Activated naive CD8-positive, alpha-beta T cell (primary cell): Measurements from ENCODE around the gene NR2F1.

Experiments used
- H3K27ac Mint-ChIP-seq: one replicate; pipeline ENCODE4 v1.8.0; 2021; ENCODE audit warnings: mixed read lengths
- H3K27me3 Mint-ChIP-seq: one replicate; pipeline ENCODE4 v1.8.0; 2021; ENCODE audit warnings: mixed read lengths
- H3K36me3 Mint-ChIP-seq: one replicate; pipeline ENCODE4 v1.8.0; 2021; ENCODE audit warnings: mixed read lengths
- H3K4me1 Mint-ChIP-seq: one replicate; pipeline ENCODE4 v1.8.0; 2021; ENCODE audit warnings: low read depth, mixed read lengths
- H3K4me3 Mint-ChIP-seq: one replicate; pipeline ENCODE4 v1.8.0; 2021; ENCODE audit warnings: mild to moderate bottlenecking, mixed read lengths
- H3K9me3 Mint-ChIP-seq: one replicate; pipeline ENCODE4 v1.8.0; 2021; ENCODE audit warnings: low read depth, mixed read lengths

The NR2F1 gene

GRCh38 chr5:93585041-93585766 lies 2.2 kb downstream of the NR2F1 start:
- peaks cover 4% of the 10 kb centered on the region for H3K36me3 Mint-ChIP-seq

GRCh38 chr5:93585767-93586385 lies 2.9 kb downstream of the NR2F1 start:
- Mint-ChIP-seq H3K27ac (no peak overlapping the region), H3K27me3 (peaks cover 47% of the 10 kb centered on the region), H3K9me3 (no peaks in the 10 kb centered on the region), H3K4me3 (peak overlapping the region; percentile 79), H3K36me3 (peaks cover 4% of the 10 kb centered on the region), H3K4me1 (peaks cover 30% of the 10 kb centered on the region)

More at GRCh38 chr5:93585041-93585766, 2.2 kb downstream of the NR2F1 start:
- Mint-ChIP-seq H3K27ac (no peak overlapping the region), H3K9me3 (no peaks in the 10 kb centered on the region), H3K4me1 (peaks cover 36% of the 10 kb centered on the region), H3K27me3 (peaks cover 45% of the 10 kb centered on the region), H3K4me3 (peak overlapping the region; percentile 79)

- peak overlapping the region; percentile 40 for H3K4me3 Mint-ChIP-seq
- H3K27ac Mint-ChIP-seq, result peak overlapping the region; percentile 50
- H3K27me3 Mint-ChIP-seq, result peaks cover 53% of the 10 kb centered on the region
- H3K4me1 Mint-ChIP-seq, result peaks cover 29% of the 10 kb centered on the region
- no peaks in the 10 kb centered on the region for H3K9me3 Mint-ChIP-seq
- H3K36me3 Mint-ChIP-seq, result peaks cover 4% of the 10 kb centered on the region
Observed at GRCh38 chr5:93586736-93587596, 3.9 kb downstream of the NR2F1 start.

- H3K4me3 Mint-ChIP-seq, result peak overlapping the region; percentile 40
- H3K36me3 Mint-ChIP-seq, result peaks cover 4% of the 10 kb centered on the region
- H3K9me3 Mint-ChIP-seq, result no peaks in the 10 kb centered on the region
- H3K4me1 Mint-ChIP-seq, result peaks cover 29% of the 10 kb centered on the region
- H3K27me3 Mint-ChIP-seq, result peaks cover 57% of the 10 kb centered on the region
- H3K27ac Mint-ChIP-seq, result peak overlapping the region; percentile 50
Observed at GRCh38 chr5:93587597-93588351, 4.8 kb downstream of the NR2F1 start.

GRCh38 chr5:93588352-93589151 lies 5.5 kb downstream of the NR2F1 start:
- H3K4me3 Mint-ChIP-seq, result peak overlapping the region; percentile 54
- peaks cover 62% of the 10 kb centered on the region for H3K27me3 Mint-ChIP-seq
- H3K4me1 Mint-ChIP-seq, result peaks cover 28% of the 10 kb centered on the region
- no peaks in the 10 kb centered on the region for H3K9me3 Mint-ChIP-seq
- peak overlapping the region; percentile 54 for H3K27ac Mint-ChIP-seq
- peaks cover 4% of the 10 kb centered on the region for H3K36me3 Mint-ChIP-seq

GRCh38 chr5:93589152-93589828 lies 6.3 kb downstream of the NR2F1 start:
- Mint-ChIP-seq H3K4me3 (peak overlapping the region; percentile 54), H3K27ac (no peak overlapping the region), H3K27me3 (peaks cover 66% of the 10 kb centered on the region), H3K4me1 (peaks cover 25% of the 10 kb centered on the region), H3K9me3 (no peaks in the 10 kb centered on the region), H3K36me3 (peaks cover 4% of the 10 kb centered on the region)

GRCh38 chr5:93589829-93590215 lies 6.8 kb downstream of the NR2F1 start:
- Mint-ChIP-seq H3K27me3 (peaks cover 69% of the 10 kb centered on the region), H3K36me3 (peaks cover 4% of the 10 kb centered on the region), H3K27ac (no peak overlapping the region), H3K4me1 (peaks cover 25% of the 10 kb centered on the region), H3K9me3 (no peaks in the 10 kb centered on the region), H3K4me3 (no peak overlapping the region)

GRCh38 chr5:93590493-93590892 lies 7.5 kb downstream of the NR2F1 start:
- Mint-ChIP-seq H3K9me3 (no peaks in the 10 kb centered on the region), H3K27ac (no peak overlapping the region), H3K4me3 (no peak overlapping the region)

GRCh38 chr5:93591323-93591945 lies 8.4 kb downstream of the NR2F1 start:
- peaks cover 4% of the 10 kb centered on the region for H3K36me3 Mint-ChIP-seq
- peaks cover 29% of the 10 kb centered on the region for H3K4me1 Mint-ChIP-seq
- H3K27me3 Mint-ChIP-seq, result peaks cover 71% of the 10 kb centered on the region
- H3K27ac Mint-ChIP-seq, result no peak overlapping the region
- H3K4me3 Mint-ChIP-seq, result no peak overlapping the region
- H3K9me3 Mint-ChIP-seq, result no peaks in the 10 kb centered on the region

More at GRCh38 chr5:93590493-93590892, 7.5 kb downstream of the NR2F1 start:
- peaks cover 71% of the 10 kb centered on the region for H3K27me3 Mint-ChIP-seq
- H3K4me1 Mint-ChIP-seq, result peaks cover 28% of the 10 kb centered on the region
- peaks cover 4% of the 10 kb centered on the region for H3K36me3 Mint-ChIP-seq

GRCh38 chr5:93592883-93593282 lies 9.9 kb downstream of the NR2F1 start:
- H3K36me3 Mint-ChIP-seq, result peaks cover 4% of the 10 kb centered on the region
- H3K4me3 Mint-ChIP-seq, result no peak overlapping the region
- H3K4me1 Mint-ChIP-seq, result peaks cover 19% of the 10 kb centered on the region
- H3K9me3 Mint-ChIP-seq, result no peaks in the 10 kb centered on the region
- H3K27me3 Mint-ChIP-seq, result peaks cover 67% of the 10 kb centered on the region
- H3K27ac Mint-ChIP-seq, result no peak overlapping the region

- peaks cover 4% of the 10 kb centered on the region for H3K36me3 Mint-ChIP-seq
- peaks cover 16% of the 10 kb centered on the region for H3K4me1 Mint-ChIP-seq
- H3K27ac Mint-ChIP-seq, result peak overlapping the region; percentile 76
- peaks cover 68% of the 10 kb centered on the region for H3K27me3 Mint-ChIP-seq
- no peaks in the 10 kb centered on the region for H3K9me3 Mint-ChIP-seq
- no peak overlapping the region for H3K4me3 Mint-ChIP-seq
Observed at GRCh38 chr5:93593476-93594131, 10.6 kb downstream of the NR2F1 start.

GRCh38 chr5:93594591-93595419 lies 11.8 kb downstream of the NR2F1 start:
- Mint-ChIP-seq H3K4me3 (no peak overlapping the region), H3K4me1 (peaks cover 11% of the 10 kb centered on the region), H3K27me3 (peaks cover 57% of the 10 kb centered on the region), H3K36me3 (no peaks in the 10 kb centered on the region), H3K27ac (no peak overlapping the region), H3K9me3 (no peaks in the 10 kb centered on the region)
